ENCODE measurements around the gene SLC8A2. TPM values are rescaled to one million over a fixed set of nuclear protein-coding genes. Genes with fewer than 3 reads are reported as not detected.

The SLC8A2 gene
- total RNA-seq, 1 donor from 2014 or later, result 0.30 TPM

DNA sequence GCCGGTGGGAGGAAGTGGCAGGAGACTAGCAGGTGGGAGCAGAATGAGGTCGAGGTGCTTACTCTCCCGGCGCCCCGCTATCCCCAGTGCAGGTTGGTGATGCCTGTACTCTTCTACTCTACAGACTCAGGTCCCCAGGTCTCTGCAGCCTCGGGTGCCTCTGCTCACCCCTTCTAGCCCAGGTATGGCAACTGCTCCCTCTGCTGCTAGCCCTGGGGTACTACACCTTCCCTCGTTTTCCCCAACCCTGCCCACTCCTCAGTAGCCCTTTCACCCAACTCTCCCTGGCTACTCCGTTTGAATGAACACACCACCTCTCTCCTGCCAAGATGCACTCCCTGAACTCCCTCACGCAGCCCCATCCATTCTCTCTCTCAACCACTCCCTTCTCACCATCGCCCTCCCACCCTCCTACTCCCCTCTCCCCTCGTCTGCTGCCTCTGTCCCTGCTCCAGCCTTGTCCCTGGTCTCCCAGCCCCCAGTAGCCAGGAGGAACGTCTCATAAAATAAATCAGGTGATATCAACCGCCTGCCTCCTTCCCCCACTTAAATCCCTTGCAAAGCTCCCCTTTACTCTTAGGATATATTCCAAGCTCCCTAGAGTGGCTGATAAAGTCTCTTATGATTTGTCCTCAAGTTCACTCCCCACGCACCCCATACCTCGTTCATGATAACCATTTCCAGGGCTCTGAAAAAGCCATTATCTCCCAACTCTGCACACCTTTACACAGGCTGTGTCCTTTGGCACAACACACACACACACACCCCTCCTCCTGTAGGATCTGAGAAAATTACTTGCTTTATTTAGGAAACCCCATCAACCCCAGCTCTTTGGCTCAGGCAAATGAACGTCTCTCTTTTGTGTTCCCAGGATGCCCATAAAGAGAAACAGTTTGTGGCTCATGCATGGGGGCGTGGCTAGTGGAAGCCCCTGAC is 44.2 kb downstream of the SLC8A2 start:
- intact Hi-C loops (cut with micrococcal nuclease), result loop anchor here (10.0 kb wide), 1 partner anchor 133 kb away; no protein-coding TSS in a partner anchor
- Histone ChIP-seq H3K9me3 (replicated peaks) (no peaks in the 10 kb centered on the region), H3K4me3 (peak overlapping the region; percentile 8), H3K4me1 (peaks cover 28% of the 10 kb centered on the region), H3K27ac (replicated peaks) (no peak overlapping the region), H3K27me3 (ENCODE audit: low read depth) (peaks cover 99% of the 10 kb centered on the region), H3K36me3 (no peaks in the 10 kb centered on the region)
- peak; percentile 40 for DNase-seq
- TF ChIP-seq, protein P1, sequence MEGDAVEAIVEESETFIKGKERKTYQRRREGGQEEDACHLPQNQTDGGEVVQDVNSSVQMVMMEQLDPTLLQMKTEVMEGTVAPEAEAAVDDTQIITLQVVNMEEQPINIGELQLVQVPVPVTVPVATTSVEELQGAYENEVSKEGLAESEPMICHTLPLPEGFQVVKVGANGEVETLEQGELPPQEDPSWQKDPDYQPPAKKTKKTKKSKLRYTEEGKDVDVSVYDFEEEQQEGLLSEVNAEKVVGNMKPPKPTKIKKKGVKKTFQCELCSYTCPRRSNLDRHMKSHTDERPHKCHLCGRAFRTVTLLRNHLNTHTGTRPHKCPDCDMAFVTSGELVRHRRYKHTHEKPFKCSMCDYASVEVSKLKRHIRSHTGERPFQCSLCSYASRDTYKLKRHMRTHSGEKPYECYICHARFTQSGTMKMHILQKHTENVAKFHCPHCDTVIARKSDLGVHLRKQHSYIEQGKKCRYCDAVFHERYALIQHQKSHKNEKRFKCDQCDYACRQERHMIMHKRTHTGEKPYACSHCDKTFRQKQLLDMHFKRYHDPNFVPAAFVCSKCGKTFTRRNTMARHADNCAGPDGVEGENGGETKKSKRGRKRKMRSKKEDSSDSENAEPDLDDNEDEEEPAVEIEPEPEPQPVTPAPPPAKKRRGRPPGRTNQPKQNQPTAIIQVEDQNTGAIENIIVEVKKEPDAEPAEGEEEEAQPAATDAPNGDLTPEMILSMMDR (IDR thresholded peaks at IDR 0.05; ENCODE audit: borderline replicate concordance), result peak; percentile 85

DNA sequence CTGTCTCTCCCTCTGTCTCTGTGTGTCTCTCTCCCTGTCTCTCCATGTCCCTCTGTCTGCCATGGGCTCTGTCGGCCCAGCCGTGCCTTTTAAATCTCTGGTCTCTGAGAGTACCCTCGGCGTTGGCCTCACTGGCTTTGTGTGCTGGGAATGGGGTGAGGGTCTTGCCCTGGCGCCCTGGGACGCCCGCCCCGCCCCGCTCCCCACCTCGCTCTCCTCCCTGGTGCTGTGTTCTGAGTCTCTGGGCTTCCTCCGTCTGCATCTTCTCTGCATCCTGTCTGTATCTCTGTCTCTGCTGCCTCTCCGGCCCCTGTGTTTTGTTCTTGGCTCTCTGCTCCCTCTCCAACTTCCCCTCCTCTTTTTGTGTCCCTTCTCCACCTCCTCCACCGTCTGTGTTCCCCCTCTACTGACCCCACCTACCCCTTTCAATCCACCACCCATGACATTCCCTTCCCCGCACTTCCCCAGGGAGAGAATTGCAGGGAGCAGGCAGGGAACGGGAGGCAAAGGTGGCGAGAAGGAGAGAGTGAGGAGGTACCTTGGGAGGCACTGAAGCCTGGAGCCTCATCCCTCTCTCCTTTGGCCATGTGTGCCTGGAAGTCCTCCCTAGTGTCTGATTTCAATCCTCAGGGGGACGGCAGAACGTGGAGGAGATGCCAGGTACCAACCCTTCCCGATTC is 48.4 kb downstream of the SLC8A2 start:
- Histone ChIP-seq H3K4me1 (peaks cover 11% of the 10 kb centered on the region), H3K27me3 (ENCODE audit: low read depth) (peaks cover 97% of the 10 kb centered on the region), H3K9me3 (replicated peaks) (no peaks in the 10 kb centered on the region), H3K36me3 (no peaks in the 10 kb centered on the region), H3K4me3 (no peak overlapping the region), H3K27ac (replicated peaks) (no peak overlapping the region)
- DNase-seq, result no peak
- intact Hi-C loops (cut with micrococcal nuclease), result loop anchor here (10.0 kb wide), 1 partner anchor 129 kb away; no protein-coding TSS in a partner anchor
- TF ChIP-seq, protein P1 (IDR thresholded peaks at IDR 0.05; ENCODE audit: borderline replicate concordance), result no peak

DNA sequence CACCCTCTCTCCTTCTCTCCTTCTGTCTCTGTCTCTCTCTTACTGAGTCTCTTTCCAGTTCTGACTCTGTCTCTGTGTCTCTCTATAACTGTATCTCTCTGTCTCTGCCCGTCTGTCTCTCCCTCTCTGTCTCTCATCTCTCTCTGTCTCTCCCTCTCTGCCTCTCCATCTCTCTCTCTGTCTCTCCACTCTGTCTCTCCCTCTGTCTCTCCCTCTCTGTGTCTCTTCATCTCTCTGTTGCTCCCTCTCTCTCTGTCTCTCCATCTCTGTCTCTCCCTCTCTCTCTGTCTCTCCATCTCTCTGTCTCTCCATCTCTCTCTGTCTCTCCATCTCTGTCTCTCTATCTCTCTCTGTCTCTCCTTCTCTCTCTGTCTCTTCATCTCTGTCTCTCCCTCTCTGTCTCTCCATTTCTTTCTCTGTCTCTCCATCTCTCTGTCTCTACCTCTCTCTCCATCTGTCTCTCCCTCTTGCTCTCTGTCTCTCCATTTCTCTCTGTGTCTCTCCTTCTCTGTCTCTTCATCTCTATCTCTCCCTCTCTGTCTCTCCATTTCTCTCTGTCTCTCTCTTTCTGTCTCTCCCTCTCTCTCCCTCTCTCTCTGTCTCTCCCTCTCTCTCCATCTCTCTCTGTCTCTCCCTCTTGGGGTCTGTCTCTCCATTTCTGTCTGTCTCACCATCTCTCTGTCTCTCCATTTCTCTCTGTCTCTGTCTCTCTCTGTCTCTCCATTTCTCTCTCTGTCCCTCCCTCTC is 49.1 kb downstream of the SLC8A2 start:
- Histone ChIP-seq H3K27ac (replicated peaks) (no peak overlapping the region), H3K4me3 (no peak overlapping the region), H3K36me3 (no peaks in the 10 kb centered on the region), H3K9me3 (replicated peaks) (no peaks in the 10 kb centered on the region), H3K4me1 (peaks cover 8% of the 10 kb centered on the region), H3K27me3 (ENCODE audit: low read depth) (peaks cover 97% of the 10 kb centered on the region)
- intact Hi-C loops (cut with micrococcal nuclease), result loop anchor here (10.0 kb wide), 1 partner anchor 128 kb away; no protein-coding TSS in a partner anchor
- TF ChIP-seq, protein P1 (IDR thresholded peaks at IDR 0.05; ENCODE audit: borderline replicate concordance), result no peak
- DNase-seq, result no peak

DNA sequence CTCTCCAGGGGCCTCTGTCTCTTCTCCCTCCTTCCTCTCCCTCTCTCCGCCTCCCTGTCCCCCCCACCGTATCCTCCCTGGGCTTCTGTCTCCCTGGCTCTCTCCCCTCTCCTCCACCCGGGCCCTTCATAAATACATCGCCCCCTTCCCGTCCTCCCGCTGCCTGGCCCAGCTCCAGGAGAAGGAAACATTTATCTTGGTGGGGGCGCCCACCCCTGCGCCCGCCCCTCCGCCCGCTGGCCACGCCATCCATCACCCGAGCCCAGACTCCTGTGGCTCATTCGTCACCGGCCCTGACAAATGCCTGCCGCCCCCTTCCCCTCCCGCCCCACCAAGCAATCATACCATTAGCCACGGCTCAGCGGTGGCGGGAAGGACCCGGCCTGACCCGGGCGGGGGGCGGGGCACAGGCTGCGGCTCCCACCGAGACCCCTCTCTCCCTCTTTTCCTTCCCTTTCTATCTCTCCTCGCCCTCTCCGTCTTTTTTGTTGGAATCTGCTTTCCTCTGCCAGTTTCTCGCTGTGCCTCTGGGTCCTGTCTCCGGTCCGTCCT is 49.8 kb downstream of the SLC8A2 start:
- intact Hi-C loops (cut with micrococcal nuclease), result loop anchor here (10.0 kb wide), 1 partner anchor 127 kb away; no protein-coding TSS in a partner anchor
- no peaks in the 10 kb centered on the region for H3K36me3 ChIP-seq

More for the DNA sequence above, 49.8 kb downstream of the SLC8A2 start:
- Histone ChIP-seq H3K27ac (replicated peaks) (no peak overlapping the region), H3K4me1 (peaks cover 5% of the 10 kb centered on the region), H3K4me3 (no peak overlapping the region), H3K27me3 (ENCODE audit: low read depth) (peaks cover 98% of the 10 kb centered on the region), H3K9me3 (replicated peaks) (no peaks in the 10 kb centered on the region)
- DNase-seq, result no peak
- TF ChIP-seq, protein P1 (IDR thresholded peaks at IDR 0.05; ENCODE audit: borderline replicate concordance), result no peak
